K562 (cell line): Measurements from ENCODE around the gene ZNF189. TPM values are rescaled to one million over a fixed set of nuclear protein-coding genes. Genes with fewer than 3 reads are reported as not detected.
A peak's percentile ranks its signal among the peaks of the same experiment; 100 is the strongest.

Source experiments
- CC2D1A ChIP-seq: fragments of 450-650 bp; IDR thresholded peaks from 2 replicates; pipeline ENCODE4 v1.6.1; 2017; ENCODE audit warnings: mild to moderate bottlenecking
- ELF1 ChIP-seq: fragments of 200-800 bp; sonication (Bioruptor generic); IDR thresholded peaks from 2 replicates; pipeline ENCODE4 v1.6.1; 2016; ENCODE audit warnings: missing genetic modification characterization, missing compliant biosample characterization
- ELF2 ChIP-seq: fragments of 250-450 bp; sonication (Bioruptor Pico); IDR thresholded peaks from 2 replicates; pipeline ENCODE4 v1.5.0; 2021; ENCODE audit warnings: mild to moderate bottlenecking
- FOXK2 ChIP-seq, 2 experiments: fragments of 450-650 bp; IDR thresholded peaks in 1 of 2; conservative IDR thresholded peaks in 1 of 2; 2 replicates each; pipeline ENCODE4 v1.6.1; 2016; ENCODE audit warnings: low read depth in 2 of 2, mild to moderate bottlenecking in 1 of 2
- GTF2E2 ChIP-seq: fragments of 200-800 bp; sonication (Bioruptor generic); IDR thresholded peaks from 2 replicates; pipeline ENCODE4 v1.6.1; 2016; ENCODE audit warnings: missing genetic modification characterization, missing compliant biosample characterization
- IFI16 ChIP-seq: fragments of 250-450 bp; sonication (Bioruptor Pico); IDR thresholded peaks from 2 replicates; pipeline ENCODE4 v2.1.2; 2022; ENCODE audit warnings: mild to moderate bottlenecking, inconsistent platforms
- POLR2B ChIP-seq: fragments of 450-650 bp; IDR thresholded peaks from 2 replicates; pipeline ENCODE4 v1.6.1; 2018; ENCODE audit warnings: low read depth; ENCODE audit not compliant: partially characterized antibody
- SMARCC2 ChIP-seq: fragments of 450-650 bp; IDR thresholded peaks from 2 replicates; pipeline ENCODE4 v1.6.1; 2017; ENCODE audit warnings: antibody characterized with exemption, moderate library complexity, mild to moderate bottlenecking, low read depth
- TEAD1 ChIP-seq, 2 experiments: fragments of 450-650 bp in 1 of 2; sonication (generic) in 1 of 2; formaldehyde crosslinking; IDR thresholded peaks; 2 replicates each; pipeline versions ENCODE4 v1.4.0 to v1.8.0; 2020 to 2022; ENCODE audit warnings: mild to moderate bottlenecking in 2 of 2, missing genetic modification reagents in 1 of 2
- XRCC5 ChIP-seq: fragments of 200-400 bp; formaldehyde crosslinking; IDR thresholded peaks from 2 replicates; pipeline ENCODE4 v1.6.1; 2017; ENCODE audit warnings: low read depth, mild to moderate bottlenecking, low read length
- YBX1 ChIP-seq: fragments of 450-650 bp; IDR thresholded peaks from 2 replicates; pipeline ENCODE4 v1.7.1; 2016; ENCODE audit warnings: mild to moderate bottlenecking
- ZBTB1 ChIP-seq: sonication (generic); formaldehyde crosslinking; IDR thresholded peaks from 2 replicates; pipeline ENCODE4 v1.8.1; 2023; ENCODE audit warnings: missing genetic modification reagents, low read depth, mild to moderate bottlenecking, borderline replicate concordance
- ZNF174 ChIP-seq: fragments of 250-450 bp; sonication (Bioruptor Pico); IDR thresholded peaks from 2 replicates; pipeline ENCODE4 v1.4.0; 2020; ENCODE audit warnings: mild to moderate bottlenecking
- ZNF79 ChIP-seq: fragments of 250-450 bp; sonication (Bioruptor Pico); IDR thresholded peaks from 2 replicates; pipeline ENCODE4 v1.4.0; 2020; ENCODE audit warnings: low read depth, mild to moderate bottlenecking, moderate library complexity
- polyA plus RNA-seq, 8 experiments: library from polyadenylated mRNA; depleted of rRNA in 4 of 8; stranded (reverse) in 5 of 8; unstranded in 3 of 8; fragments of >200 nt; fragmentation: Nextera tagmentation in 2 of 8; fragmentation: Illumina TruSeq in 1 of 8; extraction: Ambion mirVana in 2 of 8; extraction: Trizol in 1 of 8; gene quantifications; 2 replicates each; pipeline versions ENCODE4 v1.2.1 to v1.2.3, GENCODE V29; 2011 to 2014; ENCODE audit warnings: inconsistent platforms in 1 of 8, missing spikeins in 1 of 8
- total RNA-seq, 7 experiments: library from RNA; depleted of rRNA in 6 of 7; stranded (reverse); fragments of >200 nt in 6 of 7; fragmentation: Illumina TruSeq in 2 of 7; extraction: Trizol in 2 of 7; gene quantifications; 2 replicates each; pipeline versions ENCODE4 v1.2.1 to v1.2.3, GENCODE V29; 2011 to 2021; ENCODE audit warnings: low replicate concordance in 1 of 7
- TF ChIP-seq, protein P1 (sequence below): fragments of 250-450 bp; sonication (Bioruptor Pico); IDR thresholded peaks from 2 replicates; pipeline ENCODE4 v1.5.0; 2020; ENCODE audit warnings: mild to moderate bottlenecking, borderline replicate concordance
- TF ChIP-seq, protein P2 (sequence below): fragments of 450-650 bp; formaldehyde crosslinking; IDR thresholded peaks from 2 replicates; pipeline ENCODE4 v1.4.0; 2022; ENCODE audit warnings: missing genetic modification characterization
- TF ChIP-seq, protein P3 (sequence below): fragments of 450-650 bp; conservative IDR thresholded peaks from 2 replicates; pipeline ENCODE4 v1.6.1; 2016; ENCODE audit warnings: missing genetic modification characterization, low read depth, mild to moderate bottlenecking, control low read depth, missing compliant biosample characterization
- TF ChIP-seq, protein P4 (sequence below): fragments of 450-650 bp; IDR thresholded peaks from 2 replicates; pipeline ENCODE4 v1.6.1; 2016
- TF ChIP-seq, protein P5 (sequence below): sonication (generic); formaldehyde crosslinking; IDR thresholded peaks from 2 replicates; pipeline ENCODE4 v1.8.1; 2022; ENCODE audit warnings: missing genetic modification reagents

ZNF189 gene
- total and polyA plus RNA-seq, 9 of the 15 experiments (the other 6 are each of a cell fraction or from before 2014, with no cell fraction given) = 2.4 to 15.3 (median 6.4) TPM

DNA sequence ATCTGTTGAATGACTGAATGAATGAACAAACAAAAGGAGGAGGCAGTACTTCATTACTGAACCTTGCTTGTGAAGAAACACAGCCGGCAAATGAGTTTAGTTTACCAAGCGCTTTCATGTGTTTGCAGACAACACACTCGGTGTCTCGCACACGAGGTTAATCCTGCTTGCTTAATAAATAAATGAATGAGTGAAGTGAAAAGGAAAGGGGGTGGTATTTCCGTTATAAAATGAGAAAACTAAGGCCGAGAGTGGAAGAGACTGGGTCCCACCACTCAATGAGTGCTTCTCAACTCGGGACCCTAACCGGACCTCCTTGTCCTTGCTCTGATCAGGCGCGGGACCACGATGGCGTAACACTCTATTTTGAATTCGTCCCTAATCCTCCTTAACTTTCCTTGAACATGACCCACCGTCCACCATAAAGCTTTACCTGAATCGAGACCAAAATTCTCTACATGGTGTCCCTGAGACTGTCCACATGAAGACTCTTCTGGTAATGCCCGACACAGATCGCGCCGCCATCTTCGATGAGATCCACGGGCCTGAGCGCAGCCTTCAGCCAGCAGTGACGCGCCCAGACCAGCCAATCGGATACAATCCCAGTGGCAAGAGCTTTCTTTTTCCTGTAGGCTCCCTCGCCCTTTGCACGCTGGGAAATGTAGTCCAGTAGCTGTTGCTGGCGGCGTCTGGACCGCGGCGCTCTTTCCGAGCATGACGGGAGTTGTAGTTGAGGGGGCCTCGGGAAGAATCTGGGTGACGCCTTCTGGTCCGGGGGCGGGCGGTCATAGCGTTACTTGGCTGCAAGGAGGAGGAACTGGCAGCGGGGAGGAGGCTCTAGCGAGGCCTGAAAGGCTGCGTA, at the start of gene ZNF189, which contains the start of gene MRPL50 (continued):
- TF ChIP-seq, protein P1, sequence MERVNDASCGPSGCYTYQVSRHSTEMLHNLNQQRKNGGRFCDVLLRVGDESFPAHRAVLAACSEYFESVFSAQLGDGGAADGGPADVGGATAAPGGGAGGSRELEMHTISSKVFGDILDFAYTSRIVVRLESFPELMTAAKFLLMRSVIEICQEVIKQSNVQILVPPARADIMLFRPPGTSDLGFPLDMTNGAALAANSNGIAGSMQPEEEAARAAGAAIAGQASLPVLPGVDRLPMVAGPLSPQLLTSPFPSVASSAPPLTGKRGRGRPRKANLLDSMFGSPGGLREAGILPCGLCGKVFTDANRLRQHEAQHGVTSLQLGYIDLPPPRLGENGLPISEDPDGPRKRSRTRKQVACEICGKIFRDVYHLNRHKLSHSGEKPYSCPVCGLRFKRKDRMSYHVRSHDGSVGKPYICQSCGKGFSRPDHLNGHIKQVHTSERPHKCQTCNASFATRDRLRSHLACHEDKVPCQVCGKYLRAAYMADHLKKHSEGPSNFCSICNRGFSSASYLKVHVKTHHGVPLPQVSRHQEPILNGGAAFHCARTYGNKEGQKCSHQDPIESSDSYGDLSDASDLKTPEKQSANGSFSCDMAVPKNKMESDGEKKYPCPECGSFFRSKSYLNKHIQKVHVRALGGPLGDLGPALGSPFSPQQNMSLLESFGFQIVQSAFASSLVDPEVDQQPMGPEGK = no peak
- TF ChIP-seq CC2D1A (no peak), IFI16 (CRISPR knock-in tag) (no peak), FOXK2 (conservative IDR thresholded peaks at IDR 0.05 in 1 of 2, IDR thresholded peaks at IDR 0.05 in 1 of 2; ENCODE audit: low read depth in 2 of 2) (peak; percentile 14 to 63; a peak in 2 of 4 replicates), POLR2B (peak; percentile 95), YBX1 (no peak), ZNF79 (CRISPR knock-in tag) (no peak), ELF2 (no peak), SMARCC2 (no peak), XRCC5 (peak; percentile 30; the same call in 1 of the 2 replicates), ZBTB1 (no peak), GTF2E2 (tag) (peak; percentile 81; the same call in 1 of the 2 replicates), ZNF174 (CRISPR knock-in tag) (no peak), TEAD1 (CRISPR knock-in tag; IDR thresholded peaks at IDR 0.05) (0 out of 4 replicates have a peak, but pooled peaks of 1 of the 2 experiments have one; percentile 12), ELF1 (tag) (peak; percentile 87)
- TF ChIP-seq, protein P2, sequence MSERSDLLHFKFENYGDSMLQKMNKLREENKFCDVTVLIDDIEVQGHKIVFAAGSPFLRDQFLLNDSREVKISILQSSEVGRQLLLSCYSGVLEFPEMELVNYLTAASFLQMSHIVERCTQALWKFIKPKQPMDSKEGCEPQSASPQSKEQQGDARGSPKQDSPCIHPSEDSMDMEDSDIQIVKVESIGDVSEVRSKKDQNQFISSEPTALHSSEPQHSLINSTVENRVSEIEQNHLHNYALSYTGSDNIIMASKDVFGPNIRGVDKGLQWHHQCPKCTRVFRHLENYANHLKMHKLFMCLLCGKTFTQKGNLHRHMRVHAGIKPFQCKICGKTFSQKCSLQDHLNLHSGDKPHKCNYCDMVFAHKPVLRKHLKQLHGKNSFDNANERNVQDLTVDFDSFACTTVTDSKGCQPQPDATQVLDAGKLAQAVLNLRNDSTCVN (CRISPR knock-in tag) = no peak
- TF ChIP-seq, protein P3, sequence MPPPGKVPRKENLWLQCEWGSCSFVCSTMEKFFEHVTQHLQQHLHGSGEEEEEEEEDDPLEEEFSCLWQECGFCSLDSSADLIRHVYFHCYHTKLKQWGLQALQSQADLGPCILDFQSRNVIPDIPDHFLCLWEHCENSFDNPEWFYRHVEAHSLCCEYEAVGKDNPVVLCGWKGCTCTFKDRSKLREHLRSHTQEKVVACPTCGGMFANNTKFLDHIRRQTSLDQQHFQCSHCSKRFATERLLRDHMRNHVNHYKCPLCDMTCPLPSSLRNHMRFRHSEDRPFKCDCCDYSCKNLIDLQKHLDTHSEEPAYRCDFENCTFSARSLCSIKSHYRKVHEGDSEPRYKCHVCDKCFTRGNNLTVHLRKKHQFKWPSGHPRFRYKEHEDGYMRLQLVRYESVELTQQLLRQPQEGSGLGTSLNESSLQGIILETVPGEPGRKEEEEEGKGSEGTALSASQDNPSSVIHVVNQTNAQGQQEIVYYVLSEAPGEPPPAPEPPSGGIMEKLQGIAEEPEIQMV (tag) = no peak
- TF ChIP-seq, protein P4, sequence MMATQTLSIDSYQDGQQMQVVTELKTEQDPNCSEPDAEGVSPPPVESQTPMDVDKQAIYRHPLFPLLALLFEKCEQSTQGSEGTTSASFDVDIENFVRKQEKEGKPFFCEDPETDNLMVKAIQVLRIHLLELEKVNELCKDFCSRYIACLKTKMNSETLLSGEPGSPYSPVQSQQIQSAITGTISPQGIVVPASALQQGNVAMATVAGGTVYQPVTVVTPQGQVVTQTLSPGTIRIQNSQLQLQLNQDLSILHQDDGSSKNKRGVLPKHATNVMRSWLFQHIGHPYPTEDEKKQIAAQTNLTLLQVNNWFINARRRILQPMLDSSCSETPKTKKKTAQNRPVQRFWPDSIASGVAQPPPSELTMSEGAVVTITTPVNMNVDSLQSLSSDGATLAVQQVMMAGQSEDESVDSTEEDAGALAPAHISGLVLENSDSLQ = peak; percentile 51
- TF ChIP-seq, protein P5, sequence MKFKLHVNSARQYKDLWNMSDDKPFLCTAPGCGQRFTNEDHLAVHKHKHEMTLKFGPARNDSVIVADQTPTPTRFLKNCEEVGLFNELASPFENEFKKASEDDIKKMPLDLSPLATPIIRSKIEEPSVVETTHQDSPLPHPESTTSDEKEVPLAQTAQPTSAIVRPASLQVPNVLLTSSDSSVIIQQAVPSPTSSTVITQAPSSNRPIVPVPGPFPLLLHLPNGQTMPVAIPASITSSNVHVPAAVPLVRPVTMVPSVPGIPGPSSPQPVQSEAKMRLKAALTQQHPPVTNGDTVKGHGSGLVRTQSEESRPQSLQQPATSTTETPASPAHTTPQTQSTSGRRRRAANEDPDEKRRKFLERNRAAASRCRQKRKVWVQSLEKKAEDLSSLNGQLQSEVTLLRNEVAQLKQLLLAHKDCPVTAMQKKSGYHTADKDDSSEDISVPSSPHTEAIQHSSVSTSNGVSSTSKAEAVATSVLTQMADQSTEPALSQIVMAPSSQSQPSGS (CRISPR knock-in tag) = no peak
